LNCaP clone FGC (cell line): ENCODE data around the gene MCIDAS.

Source experiments
- DNase-seq: peaks from one replicate; pipeline ENCODE4 v3.0.0-alpha.2; 2011; ENCODE audit warnings: low read depth
- H3K4me3 ChIP-seq: 2 replicates; pipeline ENCODE4 v1.5.1; 2011; ENCODE audit warnings: mild to moderate bottlenecking, low read depth, low read length, control low read depth
- CTCF ChIP-seq: IDR thresholded peaks from 2 replicates; pipeline ENCODE4 v1.5.1; 2012; ENCODE audit warnings: mild to moderate bottlenecking; ENCODE audit not compliant: control insufficient read depth, insufficient read depth; ENCODE audit errors: extremely low read depth

The MCIDAS gene

GRCh38 chr5:55227664-55228430, 732 bp upstream of the MCIDAS start:
- H3K4me3 ChIP-seq, result peak overlapping the region; percentile 47
- no peak for DNase-seq
- TF ChIP-seq CTCF, result no peak

- DNase-seq, result no peak
- TF ChIP-seq CTCF, result peak; percentile 52
- H3K4me3 ChIP-seq, result peak overlapping the region; percentile 47
These were observed 835 bp downstream of the MCIDAS start for GRCh38 chr5:55226027-55226933.

DNA sequence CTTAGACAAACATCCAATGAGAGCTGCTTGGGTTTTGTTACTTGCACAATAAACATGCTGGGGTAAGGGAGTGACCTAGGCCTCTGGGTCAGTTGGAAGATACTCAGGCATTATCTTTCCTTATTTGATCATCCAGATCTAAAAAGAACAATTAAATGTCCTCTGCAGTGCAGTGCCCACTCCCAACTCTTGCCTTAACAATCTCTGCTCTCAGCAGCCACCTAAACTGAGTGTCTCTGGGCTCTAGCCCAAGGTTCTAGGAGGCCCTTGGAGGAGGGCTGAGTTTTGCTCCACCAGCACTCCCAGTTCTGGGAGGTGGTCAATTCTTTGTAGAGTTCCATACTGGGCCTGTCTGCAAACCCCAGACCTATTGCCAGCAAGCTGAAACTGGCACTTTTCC, 1.8 kb downstream of the MCIDAS start:
- no peak for TF ChIP-seq CTCF
- no peak for DNase-seq
- no peak overlapping the region for H3K4me3 ChIP-seq

GRCh38 chr5:55223812-55224240, 3.3 kb downstream of the MCIDAS start:
- no peak for DNase-seq
- H3K4me3 ChIP-seq, result no peak overlapping the region
- TF ChIP-seq CTCF, result no peak

DNA sequence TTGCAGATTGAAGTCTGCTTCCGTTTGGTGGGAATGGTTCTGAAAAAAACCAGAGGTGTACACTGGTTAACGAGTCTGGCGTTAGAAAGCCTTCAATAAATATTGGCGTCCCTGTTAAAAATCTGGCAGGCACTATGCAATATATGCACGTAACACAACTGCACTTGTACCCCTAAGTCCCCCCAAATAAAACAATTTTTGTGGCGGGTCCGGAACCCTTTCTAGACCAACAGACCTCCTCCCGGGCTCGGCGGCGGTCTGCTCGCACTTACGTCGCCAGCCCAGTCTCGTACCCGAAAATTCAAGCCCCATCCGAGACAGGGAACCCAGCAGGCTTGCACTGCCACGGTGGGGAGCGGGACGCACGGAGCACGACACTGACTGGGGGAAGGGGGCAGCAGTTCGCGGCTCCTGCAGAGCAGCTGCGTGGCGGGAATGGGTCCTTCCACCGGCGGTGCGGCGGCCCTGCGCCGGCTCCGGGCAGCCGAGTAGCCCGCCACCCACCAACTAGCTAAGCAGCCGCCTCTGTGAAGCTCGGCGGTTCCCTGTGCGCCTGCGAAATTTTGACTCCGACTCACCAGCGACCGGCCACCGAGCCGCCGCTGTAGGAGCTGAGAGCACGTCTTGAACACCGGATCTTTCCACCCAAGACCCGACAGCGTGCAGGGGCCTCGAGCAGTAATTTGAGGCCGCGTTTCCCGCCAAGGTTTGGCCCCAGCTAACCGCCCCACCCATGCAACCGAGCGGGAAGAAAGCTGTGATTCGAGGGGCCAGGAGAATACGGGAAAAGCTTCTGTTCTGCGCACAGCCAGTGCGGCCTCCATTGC, 3.9 kb downstream of the MCIDAS start:
- no peak for DNase-seq
- H3K4me3 ChIP-seq, result no peak overlapping the region
- no peak for TF ChIP-seq CTCF

- TF ChIP-seq CTCF, result no peak
- no peak overlapping the region for H3K4me3 ChIP-seq
- DNase-seq, result no peak
These were observed 4.8 kb downstream of the MCIDAS start for GRCh38 chr5:55222092-55222984.
